Measurements from ENCODE around the gene UGP2. TPM values are rescaled to one million over a fixed set of nuclear protein-coding genes. Genes with fewer than 3 reads are reported as not detected.
"Not testable (repeated sequence)": the region's sequence is repeated elsewhere in the genome, so short reads cannot be mapped to it uniquely, and the experiment has no call there.

The UGP2 gene
- total and polyA plus RNA-seq, 5 donors from 2014 or later = 118 to 279 (median 210) TPM

DNA sequence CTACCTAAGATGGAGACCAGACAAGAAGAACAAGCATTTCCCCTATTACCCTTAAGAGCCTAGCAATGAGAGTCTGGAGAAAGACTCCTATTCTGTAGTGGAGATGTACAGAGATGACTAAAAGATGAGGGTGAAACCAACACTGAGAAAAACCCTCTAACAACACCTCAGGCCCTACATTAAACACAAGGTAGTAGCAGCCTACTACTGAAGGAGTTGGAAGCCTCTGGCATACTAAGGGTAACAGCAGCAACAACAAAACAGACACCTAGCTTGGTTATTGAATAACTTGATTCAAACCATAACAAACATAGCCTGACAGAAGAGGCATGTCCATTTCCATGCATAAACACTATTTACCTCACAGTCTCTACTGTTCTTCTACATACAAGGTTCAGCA, 60.5 kb downstream of the UGP2 start:
- ATAC-seq (ENCODE audit: low read depth in 2 of 2) (no peak), DNase-seq (no peak)
- peak overlapping the region in 1 of 3 donors; percentile 60 for H3K27ac Mint-ChIP-seq
- no peak overlapping the region for H3K4me3 Mint-ChIP-seq
- peaks cover 31 to 41% of the 10 kb centered on the region in 2 experiments for H3K9me3 ChIP-seq (ENCODE audit: control insufficient read depth in 2 of 2, low read length in 2 of 2)
- peaks cover 74% of the 10 kb centered on the region for H3K36me3 Mint-ChIP-seq
- H3K27me3 ChIP-seq (ENCODE audit: control insufficient read depth, insufficient read depth, low read length) = no peaks in the 10 kb centered on the region
- H3K4me1 ChIP-seq (ENCODE audit: control insufficient read depth, insufficient read depth, low read length, poor library complexity, severe bottlenecking) = no peaks in the 10 kb centered on the region
- no peak overlapping the region for H3K27ac ChIP-seq (ENCODE audit: insufficient read depth, low read length, poor library complexity, severe bottlenecking)
- H3K27me3 Mint-ChIP-seq = no peaks in the 10 kb centered on the region
- peaks cover 49% of the 10 kb centered on the region for H3K36me3 ChIP-seq (ENCODE audit: control insufficient read depth, insufficient read depth, low read length)
- H3K4me3 ChIP-seq (ENCODE audit: low read depth, low read length) = no peak overlapping the region
- H3K4me1 Mint-ChIP-seq = peaks cover 0 to 12% (median 4%) of the 10 kb centered on the region in 4 donors
- H3K9me3 Mint-ChIP-seq = peaks cover 2 to 36% (median 13%) of the 10 kb centered on the region in 7 donors

DNA sequence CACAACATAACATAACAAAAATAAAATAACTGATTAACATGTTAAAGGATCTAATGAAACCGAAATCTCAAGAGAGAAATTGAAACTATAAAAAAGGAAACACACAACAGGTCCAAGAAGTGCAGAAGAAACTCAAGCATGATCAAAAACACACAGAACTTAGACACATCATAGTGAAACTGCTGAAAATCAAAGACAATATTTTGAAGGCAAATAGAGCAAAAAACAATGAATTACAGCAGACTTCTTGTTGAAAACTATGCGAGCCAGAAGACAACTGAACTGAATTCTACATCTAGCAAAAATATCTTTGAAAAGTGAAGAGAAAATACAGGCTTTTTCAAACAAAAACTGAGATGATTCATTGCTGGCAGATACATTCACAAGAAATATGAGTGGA, 61.3 kb downstream of the UGP2 start:
- Mint-ChIP-seq H3K9me3 (peaks cover 2 to 36% (median 13%) of the 10 kb centered on the region in 7 donors), H3K4me1 (peaks cover 0 to 12% (median 4%) of the 10 kb centered on the region in 4 donors)

DNA sequence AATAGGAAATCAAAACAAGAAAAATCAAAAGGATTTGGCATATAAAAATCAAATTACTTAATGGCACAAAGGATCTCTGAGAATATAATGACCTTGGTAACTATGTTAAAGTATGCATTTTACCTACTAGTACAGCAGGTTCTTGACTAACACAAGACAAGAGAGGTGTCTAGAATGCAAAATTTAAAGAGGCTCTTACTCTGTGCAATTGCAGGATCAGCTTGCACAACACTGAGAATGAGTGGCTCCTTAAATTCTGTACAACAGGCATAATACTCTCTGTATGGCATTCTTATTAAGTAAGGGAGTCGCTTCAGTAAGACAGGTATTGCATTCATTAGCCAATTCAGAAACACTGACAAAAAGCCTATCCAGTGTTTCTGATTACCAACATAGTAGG, 72.6 kb downstream of the UGP2 start:
- H3K4me1 Mint-ChIP-seq = peaks cover 0 to 6% (median under 1%) of the 10 kb centered on the region in 4 donors

More for the DNA sequence above, 61.3 kb downstream of the UGP2 start:
- Histone ChIP-seq H3K9me3 (ENCODE audit: control insufficient read depth in 2 of 2, low read length in 2 of 2) (peaks cover 31 to 41% of the 10 kb centered on the region in 2 experiments), H3K27me3 (ENCODE audit: control insufficient read depth, insufficient read depth, low read length) (no peaks in the 10 kb centered on the region), H3K27ac (ENCODE audit: insufficient read depth, low read length, poor library complexity, severe bottlenecking) (no peak overlapping the region), H3K4me3 (ENCODE audit: low read depth, low read length) (no peak overlapping the region), H3K36me3 (ENCODE audit: control insufficient read depth, insufficient read depth, low read length) (peaks cover 45% of the 10 kb centered on the region), H3K4me1 (ENCODE audit: control insufficient read depth, insufficient read depth, low read length, poor library complexity, severe bottlenecking) (no peaks in the 10 kb centered on the region)
- DNase-seq (peak in 1 of 3 donors; percentile 58), ATAC-seq (ENCODE audit: low read depth in 2 of 2) (no peak)
- no peaks in the 10 kb centered on the region for H3K27me3 Mint-ChIP-seq
- H3K27ac Mint-ChIP-seq = peak overlapping the region in 1 of 3 donors; percentile 60
- no peak overlapping the region for H3K4me3 Mint-ChIP-seq
- H3K36me3 Mint-ChIP-seq = peaks cover 78% of the 10 kb centered on the region

DNA sequence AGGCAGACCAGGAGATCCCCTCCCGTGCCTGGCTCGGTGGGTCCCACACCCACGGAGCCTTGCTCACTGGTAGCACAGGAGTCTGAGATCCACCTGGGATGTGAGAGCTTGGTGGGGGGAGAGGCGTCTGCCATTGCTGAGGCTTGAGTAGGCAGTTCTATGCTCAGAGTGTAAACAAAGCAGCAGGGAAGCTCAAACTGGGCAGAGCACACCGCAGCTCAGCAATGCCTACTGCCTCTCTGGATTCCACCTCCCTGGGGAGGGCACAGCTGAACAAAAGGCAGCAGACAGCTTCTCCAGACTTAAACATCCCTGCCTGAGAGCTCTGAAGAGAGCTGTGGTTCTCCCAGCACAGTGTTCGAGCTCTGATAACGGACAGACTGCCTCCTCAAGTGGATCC, 85.1 kb downstream of the UGP2 start:
- H3K27ac Mint-ChIP-seq = no peak overlapping the region
- peaks cover 60% of the 10 kb centered on the region for H3K36me3 Mint-ChIP-seq
- Histone ChIP-seq H3K4me3 (ENCODE audit: low read depth, low read length) (no peak overlapping the region), H3K27ac (ENCODE audit: insufficient read depth, low read length, poor library complexity, severe bottlenecking) (no peak overlapping the region), H3K36me3 (ENCODE audit: control insufficient read depth, insufficient read depth, low read length) (peaks cover 17% of the 10 kb centered on the region), H3K27me3 (ENCODE audit: control insufficient read depth, insufficient read depth, low read length) (no peaks in the 10 kb centered on the region), H3K4me1 (ENCODE audit: control insufficient read depth, insufficient read depth, low read length, poor library complexity, severe bottlenecking) (no peaks in the 10 kb centered on the region), H3K9me3 (ENCODE audit: control insufficient read depth in 2 of 2, low read length in 2 of 2) (no peaks in the 10 kb centered on the region)
- peaks cover 14 to 43% (median 20%) of the 10 kb centered on the region in 4 donors for H3K4me1 Mint-ChIP-seq
- H3K27me3 Mint-ChIP-seq = no peaks in the 10 kb centered on the region
- DNase-seq = no peak
- H3K4me3 Mint-ChIP-seq = no peak overlapping the region
- peaks cover 0 to 5% (median under 1%) of the 10 kb centered on the region in 7 donors for H3K9me3 Mint-ChIP-seq
- no peak for ATAC-seq (ENCODE audit: low read depth in 2 of 2)

More for the DNA sequence above, 72.6 kb downstream of the UGP2 start:
- peaks cover 57% of the 10 kb centered on the region for H3K36me3 Mint-ChIP-seq
- H3K27me3 Mint-ChIP-seq = no peaks in the 10 kb centered on the region
- DNase-seq (no peak), ATAC-seq (ENCODE audit: low read depth in 2 of 2) (no peak)
- Histone ChIP-seq H3K36me3 (ENCODE audit: control insufficient read depth, insufficient read depth, low read length) (peaks cover 73% of the 10 kb centered on the region), H3K4me1 (ENCODE audit: control insufficient read depth, insufficient read depth, low read length, poor library complexity, severe bottlenecking) (no peaks in the 10 kb centered on the region), H3K4me3 (ENCODE audit: low read depth, low read length) (no peak overlapping the region), H3K9me3 (ENCODE audit: control insufficient read depth in 2 of 2, low read length in 2 of 2) (no peaks in the 10 kb centered on the region), H3K27me3 (ENCODE audit: control insufficient read depth, insufficient read depth, low read length) (no peaks in the 10 kb centered on the region), H3K27ac (ENCODE audit: insufficient read depth, low read length, poor library complexity, severe bottlenecking) (no peak overlapping the region)
- no peak overlapping the region for H3K4me3 Mint-ChIP-seq
- H3K27ac Mint-ChIP-seq = no peak overlapping the region
- no peaks in the 10 kb centered on the region for H3K9me3 Mint-ChIP-seq

DNA sequence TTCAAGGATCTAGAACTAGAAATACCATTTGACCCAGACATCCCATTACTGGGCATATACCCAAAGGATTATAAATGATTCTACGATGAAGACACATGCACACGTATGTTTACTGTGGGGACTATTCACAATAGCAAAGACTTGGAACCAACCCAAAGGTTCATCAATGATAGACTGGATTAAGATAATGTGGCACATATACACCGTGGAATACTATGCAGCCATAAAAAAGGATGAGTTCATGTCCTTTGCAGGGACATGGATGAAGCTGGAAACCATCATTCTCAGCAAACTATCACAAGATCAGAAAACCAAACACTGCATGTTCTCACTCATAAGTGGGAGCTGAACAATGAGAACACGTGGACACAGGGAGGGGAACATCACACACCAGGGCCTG, 90.4 kb downstream of the UGP2 start:
- peaks cover 73% of the 10 kb centered on the region for H3K36me3 Mint-ChIP-seq
- not testable (repeated sequence) for H3K9me3 Mint-ChIP-seq; H3K4me3 ChIP-seq (ENCODE audit: low read depth, low read length); H3K27ac ChIP-seq (ENCODE audit: insufficient read depth, low read length, poor library complexity, severe bottlenecking); DNase-seq; H3K27me3 Mint-ChIP-seq; H3K4me3 Mint-ChIP-seq; H3K9me3 ChIP-seq (ENCODE audit: control insufficient read depth in 2 of 2, low read length in 2 of 2); ATAC-seq (ENCODE audit: low read depth in 2 of 2); H3K27me3 ChIP-seq (ENCODE audit: control insufficient read depth, insufficient read depth, low read length); H3K4me1 ChIP-seq (ENCODE audit: control insufficient read depth, insufficient read depth, low read length, poor library complexity, severe bottlenecking); H3K27ac Mint-ChIP-seq
- H3K36me3 ChIP-seq (ENCODE audit: control insufficient read depth, insufficient read depth, low read length) = peaks cover 29% of the 10 kb centered on the region
- peaks cover 9 to 32% (median 20%) of the 10 kb centered on the region in 4 donors for H3K4me1 Mint-ChIP-seq

Other genes starting within 250 kb of the UGP2 start
- gene VPS54, start 177.5 kb downstream of the UGP2 start, total RNA-seq = 20.7 TPM
- gene VPS54, start 177.5 kb downstream of the UGP2 start, polyA plus RNA-seq = 10 to 100 TPM in 3 of 4 donors, 1 to 10 TPM in 1; 6.4 to 13.6 (median 11.3) TPM